GM18519 (cell line): ENCODE measurements around the gene GOLGA8T.
"Not testable (repeated sequence)": the region's sequence is repeated elsewhere in the genome, so short reads cannot be mapped to it uniquely, and the experiment has no call there.

Source experiments
- ATAC-seq: cut with Tn5 transposase; IDR thresholded peaks from one replicate; pipeline ENCODE4 v1.9.1; 2021; ENCODE audit warnings: mild to moderate bottlenecking, moderate library complexity; ENCODE audit not compliant: unreplicated experiment, low FRiP score

The GOLGA8T gene

GRCh38 chr15:30134751-30135150, at the start of gene GOLGA8T:
Gene GOLGA8T (plus strand): TSS chr15:30135051. CDS start chr15:30135149, 98 bp downstream.
- ATAC-seq: not testable (repeated sequence)

GRCh38 chr15:30097827-30098226, 37.0 kb upstream of the GOLGA8T start:
- ATAC-seq: not testable (repeated sequence)

GRCh38 chr15:30102890-30103289, 32.0 kb upstream of the GOLGA8T start:
- ATAC-seq: not testable (repeated sequence)

GRCh38 chr15:30103941-30104507, 30.8 kb upstream of the GOLGA8T start:
- not testable (repeated sequence) for ATAC-seq

- not testable (repeated sequence) for ATAC-seq
Measured at GRCh38 chr15:30110591-30110990, 24.3 kb upstream of the GOLGA8T start.

GRCh38 chr15:30130066-30130465, 4.8 kb upstream of the GOLGA8T start:
- ATAC-seq: not testable (repeated sequence)

- not testable (repeated sequence) for ATAC-seq
Measured at GRCh38 chr15:30143246-30143645, 8.4 kb downstream of the GOLGA8T start.

GRCh38 chr15:30149891-30150290, 15.0 kb downstream of the GOLGA8T start:
- ATAC-seq: not testable (repeated sequence)

- not testable (repeated sequence) for ATAC-seq
Measured at GRCh38 chr15:30162479-30163357, 27.9 kb downstream of the GOLGA8T start.

GRCh38 chr15:30163759-30164158, 28.9 kb downstream of the GOLGA8T start:
- not testable (repeated sequence) for ATAC-seq

GRCh38 chr15:30164257-30164656, 29.4 kb downstream of the GOLGA8T start:
- not testable (repeated sequence) for ATAC-seq

GRCh38 chr15:30167403-30167802, 32.6 kb downstream of the GOLGA8T start:
- ATAC-seq: not testable (repeated sequence)

- ATAC-seq: not testable (repeated sequence)
Measured at GRCh38 chr15:30167886-30168285, 33.0 kb downstream of the GOLGA8T start.

- not testable (repeated sequence) for ATAC-seq
Measured at GRCh38 chr15:30171452-30171851, 36.6 kb downstream of the GOLGA8T start.

GRCh38 chr15:30173041-30173608, 38.3 kb downstream of the GOLGA8T start:
- ATAC-seq: peak; percentile 55

- not testable (repeated sequence) for ATAC-seq
Measured at GRCh38 chr15:30175291-30175690, 40.4 kb downstream of the GOLGA8T start.

- not testable (repeated sequence) for ATAC-seq
Measured at GRCh38 chr15:30176613-30177012, 41.8 kb downstream of the GOLGA8T start.

GRCh38 chr15:30179814-30180213, 45.0 kb downstream of the GOLGA8T start:
- ATAC-seq: not testable (repeated sequence)

GRCh38 chr15:30185495-30185894, 50.6 kb downstream of the GOLGA8T start:
- not testable (repeated sequence) for ATAC-seq

GRCh38 chr15:30187429-30187828, 52.6 kb downstream of the GOLGA8T start:
- not testable (repeated sequence) for ATAC-seq

- ATAC-seq: not testable (repeated sequence)
Measured at GRCh38 chr15:30189754-30190153, 54.9 kb downstream of the GOLGA8T start.
